ENCODE data around the gene EXOC3. TPM values are rescaled to one million over a fixed set of nuclear protein-coding genes. Genes with fewer than 3 reads are reported as not detected.

Gene EXOC3
- total RNA-seq, 1 experiment from 2014 or later: 60.1 TPM

GRCh38 chr5:395156-395920, 47.6 kb upstream of the EXOC3 start (continued):
- TF ChIP-seq, protein P1, sequence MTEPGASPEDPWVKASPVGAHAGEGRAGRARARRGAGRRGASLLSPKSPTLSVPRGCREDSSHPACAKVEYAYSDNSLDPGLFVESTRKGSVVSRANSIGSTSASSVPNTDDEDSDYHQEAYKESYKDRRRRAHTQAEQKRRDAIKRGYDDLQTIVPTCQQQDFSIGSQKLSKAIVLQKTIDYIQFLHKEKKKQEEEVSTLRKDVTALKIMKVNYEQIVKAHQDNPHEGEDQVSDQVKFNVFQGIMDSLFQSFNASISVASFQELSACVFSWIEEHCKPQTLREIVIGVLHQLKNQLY (CRISPR knock-in tag; IDR thresholded peaks at IDR 0.05): no peak
- TF ChIP-seq, protein P2, sequence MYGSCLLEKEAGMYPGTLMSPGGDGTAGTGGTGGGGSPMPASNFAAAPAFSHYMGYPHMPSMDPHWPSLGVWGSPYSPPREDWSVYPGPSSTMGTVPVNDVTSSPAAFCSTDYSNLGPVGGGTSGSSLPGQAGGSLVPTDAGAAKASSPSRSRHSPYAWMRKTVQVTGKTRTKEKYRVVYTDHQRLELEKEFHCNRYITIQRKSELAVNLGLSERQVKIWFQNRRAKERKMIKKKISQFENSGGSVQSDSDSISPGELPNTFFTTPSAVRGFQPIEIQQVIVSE (CRISPR knock-in tag; IDR thresholded peaks at IDR 0.05; ENCODE audit: borderline replicate concordance): no peak

- Mint-ChIP-seq H3K9me3 (no peaks in the 10 kb centered on the region), H3K4me3 (no peak overlapping the region)
Observed at GRCh38 chr5:395921-396530, 47.0 kb upstream of the EXOC3 start.

More at GRCh38 chr5:395921-396530, 47.0 kb upstream of the EXOC3 start:
- no peak for DNase-seq (ENCODE audit: low spot score)
- TF ChIP-seq, protein P3, sequence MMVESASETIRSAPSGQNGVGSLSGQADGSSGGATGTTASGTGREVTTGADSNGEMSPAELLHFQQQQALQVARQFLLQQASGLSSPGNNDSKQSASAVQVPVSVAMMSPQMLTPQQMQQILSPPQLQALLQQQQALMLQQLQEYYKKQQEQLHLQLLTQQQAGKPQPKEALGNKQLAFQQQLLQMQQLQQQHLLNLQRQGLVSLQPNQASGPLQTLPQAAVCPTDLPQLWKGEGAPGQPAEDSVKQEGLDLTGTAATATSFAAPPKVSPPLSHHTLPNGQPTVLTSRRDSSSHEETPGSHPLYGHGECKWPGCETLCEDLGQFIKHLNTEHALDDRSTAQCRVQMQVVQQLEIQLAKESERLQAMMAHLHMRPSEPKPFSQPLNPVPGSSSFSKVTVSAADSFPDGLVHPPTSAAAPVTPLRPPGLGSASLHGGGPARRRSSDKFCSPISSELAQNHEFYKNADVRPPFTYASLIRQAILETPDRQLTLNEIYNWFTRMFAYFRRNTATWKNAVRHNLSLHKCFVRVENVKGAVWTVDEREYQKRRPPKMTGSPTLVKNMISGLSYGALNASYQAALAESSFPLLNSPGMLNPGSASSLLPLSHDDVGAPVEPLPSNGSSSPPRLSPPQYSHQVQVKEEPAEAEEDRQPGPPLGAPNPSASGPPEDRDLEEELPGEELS (CRISPR knock-in tag; IDR thresholded peaks at IDR 0.05): no peak
- TF ChIP-seq RELA (CRISPR knock-in tag; IDR thresholded peaks at IDR 0.05; ENCODE audit: borderline replicate concordance) (no peak), ELF4 (CRISPR knock-in tag; IDR thresholded peaks at IDR 0.05; ENCODE audit: low read depth) (no peak), JAZF1 (CRISPR knock-in tag; IDR thresholded peaks at IDR 0.05) (no peak), ZMAT4 (CRISPR knock-in tag; IDR thresholded peaks at IDR 0.05) (no peak), TEAD1 (CRISPR knock-in tag; IDR thresholded peaks at IDR 0.05) (no peak), ERG (CRISPR knock-in tag; IDR thresholded peaks at IDR 0.05) (no peak), ZNF263 (CRISPR knock-in tag; IDR thresholded peaks at IDR 0.05; ENCODE audit: low read depth) (no peak), CTCF (IDR thresholded peaks at IDR 0.05) (no peak), NR3C1 (CRISPR knock-in tag; conservative IDR thresholded peaks at IDR 0.05; ENCODE audit: low read depth) (no peak), EMX1 (CRISPR knock-in tag; IDR thresholded peaks at IDR 0.05) (no peak), MAX (CRISPR knock-in tag; IDR thresholded peaks at IDR 0.05) (no peak), ZNF121 (CRISPR knock-in tag; IDR thresholded peaks at IDR 0.05) (no peak), MYBL2 (CRISPR knock-in tag; IDR thresholded peaks at IDR 0.05) (no peak), SP1 (CRISPR knock-in tag; conservative IDR thresholded peaks at IDR 0.05) (no peak), GRHL2 (CRISPR knock-in tag; IDR thresholded peaks at IDR 0.05; ENCODE audit: insufficient replicate concordance, severe bottlenecking) (no peak), ZBTB43 (CRISPR knock-in tag; IDR thresholded peaks at IDR 0.05) (no peak)
- Mint-ChIP-seq H3K27me3 (ENCODE audit: low read depth) (peaks cover 11% of the 10 kb centered on the region; the same call in 1 of the 2 replicates), H3K27ac (no peak overlapping the region), H3K36me3 (no peaks in the 10 kb centered on the region), H3K4me1 (peaks cover 13% of the 10 kb centered on the region)
- ChIA-PET CTCF (interaction anchor here (1.1 to 3.7 kb wide), 6 partner anchors 16 to 79 kb away, joined by 3 to 16 read pairs (median 5); no protein-coding TSS in a partner anchor), POLR2A (no interaction called here)
- ATAC-seq: no peak

Measured in WTC11 (cell line).